ENCODE measurements around the gene TANC1. TPM values are rescaled to one million over a fixed set of nuclear protein-coding genes. Genes with fewer than 3 reads are reported as not detected.

Gene TANC1
- total RNA-seq, 4 donors from 2014 or later = 34.5 to 125 (median 47.0) TPM

- Histone ChIP-seq H3K4me1 (no peaks in the 10 kb centered on the region), H3K36me3 (peaks cover 0 to 12% (median 2%) of the 10 kb centered on the region in 4 donors), H3K27ac (no peak overlapping the region), H3K9me3 (no peaks in the 10 kb centered on the region), H3K4me3 (no peak overlapping the region), H3K27me3 (no peaks in the 10 kb centered on the region)
- DNase-seq = no peak
- intact Hi-C loops (cut with DNase I; ENCODE audit: low total_unique reads) (no loop called here), in situ Hi-C loops (cut with MboI; ENCODE audit: low pct_ligation_motif_present in 1 of 4, low pct_unique_long_range_greater_than_20kb in 1 of 4, low sequenced_read_pairs in 3 of 4) (no loop called here)
- TF ChIP-seq POLR2A (IDR thresholded peaks at IDR 0.05) = no peak
- TF ChIP-seq EP300 (IDR thresholded peaks at IDR 0.05; ENCODE audit: low read depth) = no peak
- TF ChIP-seq, protein P1, sequence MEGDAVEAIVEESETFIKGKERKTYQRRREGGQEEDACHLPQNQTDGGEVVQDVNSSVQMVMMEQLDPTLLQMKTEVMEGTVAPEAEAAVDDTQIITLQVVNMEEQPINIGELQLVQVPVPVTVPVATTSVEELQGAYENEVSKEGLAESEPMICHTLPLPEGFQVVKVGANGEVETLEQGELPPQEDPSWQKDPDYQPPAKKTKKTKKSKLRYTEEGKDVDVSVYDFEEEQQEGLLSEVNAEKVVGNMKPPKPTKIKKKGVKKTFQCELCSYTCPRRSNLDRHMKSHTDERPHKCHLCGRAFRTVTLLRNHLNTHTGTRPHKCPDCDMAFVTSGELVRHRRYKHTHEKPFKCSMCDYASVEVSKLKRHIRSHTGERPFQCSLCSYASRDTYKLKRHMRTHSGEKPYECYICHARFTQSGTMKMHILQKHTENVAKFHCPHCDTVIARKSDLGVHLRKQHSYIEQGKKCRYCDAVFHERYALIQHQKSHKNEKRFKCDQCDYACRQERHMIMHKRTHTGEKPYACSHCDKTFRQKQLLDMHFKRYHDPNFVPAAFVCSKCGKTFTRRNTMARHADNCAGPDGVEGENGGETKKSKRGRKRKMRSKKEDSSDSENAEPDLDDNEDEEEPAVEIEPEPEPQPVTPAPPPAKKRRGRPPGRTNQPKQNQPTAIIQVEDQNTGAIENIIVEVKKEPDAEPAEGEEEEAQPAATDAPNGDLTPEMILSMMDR (IDR thresholded peaks at IDR 0.05) = no peak
- no peak for TF ChIP-seq POLR2AphosphoS5 (IDR thresholded peaks at IDR 0.05)
- 80 to 84% methylated on average over 2 to 3 of the region's 3 CpGs for WGBS, 2 donors (ENCODE audit: low coverage in 1 of 2)
Measured at GRCh38 chr2:159172403-159172802, 204.0 kb downstream of the TANC1 start.

GRCh38 chr2:159174759-159175158 lies 206.3 kb downstream of the TANC1 start:
- 46 to 89% methylated on average over 2 to 9 of the region's 9 CpGs for WGBS, 2 donors (ENCODE audit: low coverage in 1 of 2)
- Histone ChIP-seq H3K9me3 (no peaks in the 10 kb centered on the region), H3K36me3 (peaks cover 0 to 12% (median 6%) of the 10 kb centered on the region in 4 donors), H3K27me3 (no peaks in the 10 kb centered on the region), H3K27ac (no peak overlapping the region), H3K4me3 (no peak overlapping the region), H3K4me1 (no peaks in the 10 kb centered on the region)
- DNase-seq = no peak
- intact Hi-C loops (cut with DNase I; ENCODE audit: low total_unique reads) (no loop called here), in situ Hi-C loops (cut with MboI; ENCODE audit: low pct_ligation_motif_present in 1 of 4, low pct_unique_long_range_greater_than_20kb in 1 of 4, low sequenced_read_pairs in 3 of 4) (no loop called here)
- TF ChIP-seq POLR2A (IDR thresholded peaks at IDR 0.05) (no peak), POLR2AphosphoS5 (IDR thresholded peaks at IDR 0.05) (no peak), EP300 (IDR thresholded peaks at IDR 0.05; ENCODE audit: low read depth) (no peak)
- TF ChIP-seq, protein P1 (IDR thresholded peaks at IDR 0.05) = no peak

GRCh38 chr2:159175182-159175581 lies 206.7 kb downstream of the TANC1 start:
- H3K4me3 ChIP-seq = no peak overlapping the region
- no peak for DNase-seq
- WGBS, 2 donors (ENCODE audit: low coverage in 1 of 2) = 76% methylated on average over 4 to 6 of the region's 6 CpGs
- no peaks in the 10 kb centered on the region for H3K4me1 ChIP-seq
- H3K9me3 ChIP-seq = no peaks in the 10 kb centered on the region
- TF ChIP-seq EP300 (IDR thresholded peaks at IDR 0.05; ENCODE audit: low read depth) (no peak), POLR2AphosphoS5 (IDR thresholded peaks at IDR 0.05) (no peak), POLR2A (IDR thresholded peaks at IDR 0.05) (no peak)
- TF ChIP-seq, protein P1 (IDR thresholded peaks at IDR 0.05) = no peak
- H3K27me3 ChIP-seq = no peaks in the 10 kb centered on the region
- in situ Hi-C loops (cut with MboI; ENCODE audit: low pct_ligation_motif_present in 1 of 4, low pct_unique_long_range_greater_than_20kb in 1 of 4, low sequenced_read_pairs in 3 of 4) = no loop called here
- H3K36me3 ChIP-seq = peaks cover 0 to 12% (median 6%) of the 10 kb centered on the region in 4 donors
- intact Hi-C loops (cut with DNase I; ENCODE audit: low total_unique reads) = no loop called here
- H3K27ac ChIP-seq = no peak overlapping the region

DNA sequence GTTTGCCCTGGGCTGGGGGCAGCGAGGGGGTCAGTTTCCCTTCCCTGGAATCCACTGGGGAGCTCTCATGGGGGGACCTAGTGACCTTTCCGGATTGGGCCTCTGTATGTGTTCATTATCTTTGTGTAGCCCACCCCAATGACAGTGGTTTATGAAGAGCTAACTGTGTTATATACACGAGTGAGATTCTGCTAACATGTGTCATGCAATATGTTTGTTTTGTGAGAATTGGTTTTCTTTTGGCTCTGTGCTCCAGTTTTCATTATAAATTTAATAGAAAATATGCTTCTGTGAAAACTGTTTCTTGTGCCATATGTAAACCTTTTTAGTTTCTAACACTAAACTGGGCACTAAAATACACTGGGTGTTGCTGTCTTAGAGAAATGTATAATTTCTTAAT lies 207.5 kb downstream of the TANC1 start:
- H3K36me3 ChIP-seq = peaks cover 0 to 12% (median 4%) of the 10 kb centered on the region in 4 donors
- TF ChIP-seq, protein P1 (IDR thresholded peaks at IDR 0.05) = no peak
- TF ChIP-seq EP300 (IDR thresholded peaks at IDR 0.05; ENCODE audit: low read depth) = no peak
- no peak for TF ChIP-seq POLR2A (IDR thresholded peaks at IDR 0.05)
- TF ChIP-seq POLR2AphosphoS5 (IDR thresholded peaks at IDR 0.05) = no peak
- no peak overlapping the region for H3K4me3 ChIP-seq
- in situ Hi-C loops (cut with MboI; ENCODE audit: low pct_ligation_motif_present in 1 of 4, low pct_unique_long_range_greater_than_20kb in 1 of 4, low sequenced_read_pairs in 3 of 4) = no loop called here
- no peaks in the 10 kb centered on the region for H3K4me1 ChIP-seq
- intact Hi-C loops (cut with DNase I; ENCODE audit: low total_unique reads) = no loop called here
- no peak for DNase-seq
- no peaks in the 10 kb centered on the region for H3K9me3 ChIP-seq
- H3K27ac ChIP-seq = no peak overlapping the region
- no peaks in the 10 kb centered on the region for H3K27me3 ChIP-seq
- WGBS, 2 donors (ENCODE audit: low coverage in 1 of 2) = 40 to 69% methylated on average over 1 to 3 of the region's 3 CpGs

Data from transverse colon (tissue), 4 donors.